HG03575 (cell line): Measurements from ENCODE around the gene WNK2.

ENCODE experiments used
- ATAC-seq: cut with Tn5 transposase; IDR thresholded peaks from one replicate; pipeline ENCODE4 v1.9.1; 2021; ENCODE audit not compliant: unreplicated experiment, insufficient number of reproducible peaks, low FRiP score; ENCODE audit errors: extremely low read depth

Gene WNK2

DNA sequence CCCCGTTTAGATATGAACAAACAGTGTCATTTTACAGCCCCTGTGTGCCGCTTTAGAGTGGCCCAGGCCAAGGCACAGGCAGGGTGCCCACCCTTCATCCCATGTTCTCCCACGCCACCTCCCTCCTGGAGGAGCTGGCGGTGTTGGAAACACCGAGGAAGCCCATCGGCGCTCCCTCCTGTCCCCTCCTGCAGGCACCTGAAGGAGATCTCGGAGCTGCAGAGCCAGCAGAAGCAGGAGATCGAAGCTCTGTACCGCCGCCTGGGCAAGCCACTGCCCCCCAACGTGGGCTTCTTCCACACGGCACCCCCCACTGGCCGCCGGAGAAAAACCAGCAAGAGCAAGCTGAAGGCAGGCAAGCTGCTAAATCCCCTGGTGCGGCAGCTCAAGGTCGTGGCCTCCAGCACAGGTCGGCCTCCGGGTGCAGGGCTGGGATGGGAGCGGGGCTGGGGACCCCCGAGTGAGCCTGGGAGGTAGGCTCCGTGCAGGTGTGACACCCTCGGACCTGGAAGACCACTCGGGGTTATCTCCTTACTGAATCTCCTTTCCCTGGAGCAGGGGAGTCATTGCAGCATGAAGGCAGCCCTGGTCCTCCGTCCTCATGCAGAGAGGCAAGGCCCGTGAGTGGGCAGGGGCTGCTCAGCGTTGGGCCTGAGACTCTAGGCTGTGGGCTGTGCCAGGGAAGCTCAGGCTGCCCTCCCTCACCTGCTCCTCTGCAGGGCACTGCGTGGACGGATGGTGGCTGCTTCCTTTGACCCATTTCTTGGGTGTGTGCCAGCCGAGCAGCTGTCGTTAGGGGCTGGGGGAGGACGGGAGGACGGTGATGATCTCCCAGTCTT, 113.9 kb downstream of the WNK2 start:
- ATAC-seq: no peak

DNA sequence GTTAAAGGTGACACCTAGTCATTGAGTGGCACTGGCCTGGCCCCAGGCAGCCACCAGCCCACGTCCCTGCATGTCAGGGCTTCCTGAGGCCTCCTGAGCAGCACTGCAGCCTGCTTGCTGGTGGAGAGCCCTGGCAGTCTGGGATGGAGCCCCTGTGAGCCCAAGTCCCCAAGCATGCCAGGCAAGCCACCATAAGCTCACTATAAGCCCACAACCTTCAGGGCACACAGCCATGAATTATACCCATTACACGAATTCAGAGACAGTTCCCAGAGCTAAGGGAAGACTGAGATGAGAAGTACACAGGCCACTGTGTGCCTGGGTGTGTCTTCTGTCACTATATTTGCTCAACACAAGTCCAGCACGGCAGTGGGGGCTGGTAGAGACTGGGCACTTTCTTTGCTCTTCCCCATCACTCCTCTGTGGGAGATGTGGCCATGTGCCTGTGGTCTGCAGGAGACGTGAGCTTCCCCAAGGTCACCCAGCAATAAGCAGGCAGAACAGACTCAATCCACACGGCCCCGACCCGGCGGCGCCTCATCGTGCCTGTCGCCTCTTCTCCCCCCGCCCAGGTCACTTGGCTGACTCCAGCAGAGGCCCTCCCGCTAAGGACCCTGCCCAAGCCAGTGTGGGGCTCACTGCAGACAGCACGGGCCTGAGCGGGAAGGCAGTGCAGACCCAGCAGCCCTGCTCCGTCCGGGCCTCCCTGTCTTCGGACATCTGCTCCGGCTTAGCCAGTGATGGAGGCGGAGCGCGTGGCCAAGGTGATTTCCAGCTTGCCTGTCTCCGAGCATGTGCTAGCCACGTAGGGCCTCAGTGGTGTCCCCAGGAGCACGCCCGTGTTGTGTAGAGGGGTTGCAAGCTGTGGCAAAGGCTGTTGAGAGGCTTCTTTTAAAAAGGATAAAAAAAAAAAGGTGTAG, 114.8 kb downstream of the WNK2 start:
- no peak for ATAC-seq

DNA sequence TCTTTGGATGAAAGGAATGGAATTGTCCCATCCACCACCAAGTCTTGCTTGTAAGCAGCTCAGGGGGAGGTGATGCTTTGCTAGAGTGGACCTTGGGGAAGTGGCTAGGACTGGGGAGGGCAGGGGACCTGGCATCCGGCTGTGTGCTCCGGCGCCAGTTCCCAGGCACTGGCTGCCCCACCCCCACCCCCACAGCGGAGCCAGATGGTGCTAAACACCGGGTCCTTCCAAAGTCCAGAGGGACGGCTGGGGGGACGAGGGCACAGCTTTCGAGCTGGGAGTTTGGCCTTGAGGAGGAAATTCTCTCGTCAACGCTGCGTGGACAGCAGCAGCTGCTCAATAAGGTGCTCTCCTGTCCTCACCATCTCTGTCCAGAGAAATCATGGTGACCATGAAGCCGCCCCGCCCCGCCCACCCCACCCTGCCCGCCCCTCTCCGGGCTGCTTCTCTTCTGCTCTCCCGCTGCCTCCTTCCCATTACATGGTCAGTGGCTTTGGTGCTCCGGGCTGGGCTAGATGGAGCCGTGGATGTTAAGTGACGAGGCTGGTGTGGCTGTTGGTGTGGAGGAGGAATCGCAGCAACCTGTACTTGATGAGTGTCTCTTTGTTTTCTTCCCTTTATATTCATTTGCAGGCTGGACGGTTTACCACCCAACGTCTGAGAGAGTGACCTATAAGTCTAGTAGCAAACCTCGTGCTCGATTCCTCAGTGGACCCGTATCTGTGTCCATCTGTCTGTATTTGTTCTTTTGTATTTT, 115.7 kb downstream of the WNK2 start:
- no peak for ATAC-seq

DNA sequence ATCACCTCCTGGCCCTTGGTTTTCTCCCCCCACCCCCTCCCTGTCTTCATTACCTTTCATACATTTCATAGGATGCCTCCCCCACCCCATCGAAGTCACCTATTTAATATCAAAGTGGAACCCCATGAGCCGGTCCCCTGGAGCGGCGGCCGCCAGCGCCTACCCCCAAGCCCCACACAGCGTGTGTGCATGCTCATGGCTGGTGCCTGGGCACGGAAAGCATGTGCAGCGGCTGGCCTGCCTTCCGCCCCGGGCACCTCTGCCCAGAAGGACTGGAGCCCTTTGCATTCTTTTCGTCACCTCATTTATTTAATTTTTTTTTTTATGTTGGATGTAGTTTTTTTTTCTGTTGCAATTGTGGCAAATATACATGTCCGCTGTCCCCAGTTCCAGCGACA, 116.2 kb downstream of the WNK2 start:
- ATAC-seq: no peak

DNA sequence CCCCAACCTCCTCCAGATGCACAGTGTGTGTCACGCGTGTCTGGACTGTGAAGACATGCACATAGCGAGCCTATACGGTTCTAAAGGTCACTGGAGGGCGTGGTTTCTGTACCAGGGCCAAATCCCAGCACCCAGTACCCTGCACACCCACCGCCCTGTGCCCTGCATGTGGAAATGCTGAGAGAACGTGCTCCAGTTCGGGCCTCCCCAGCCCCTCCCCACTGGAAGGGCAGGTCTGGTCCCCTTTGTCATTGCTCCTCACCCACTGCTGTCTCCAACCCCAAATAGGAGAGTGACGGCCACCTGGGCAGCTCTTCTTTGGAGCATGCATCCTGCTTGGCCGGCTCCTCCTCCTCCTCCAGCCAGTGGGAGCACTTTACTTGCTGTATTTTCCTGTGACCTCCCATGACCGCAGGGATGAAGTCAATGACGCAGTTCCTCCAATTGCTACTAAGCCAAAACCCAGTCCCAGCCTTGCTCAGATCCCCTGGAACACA, 116.7 kb downstream of the WNK2 start:
- ATAC-seq: no peak

DNA sequence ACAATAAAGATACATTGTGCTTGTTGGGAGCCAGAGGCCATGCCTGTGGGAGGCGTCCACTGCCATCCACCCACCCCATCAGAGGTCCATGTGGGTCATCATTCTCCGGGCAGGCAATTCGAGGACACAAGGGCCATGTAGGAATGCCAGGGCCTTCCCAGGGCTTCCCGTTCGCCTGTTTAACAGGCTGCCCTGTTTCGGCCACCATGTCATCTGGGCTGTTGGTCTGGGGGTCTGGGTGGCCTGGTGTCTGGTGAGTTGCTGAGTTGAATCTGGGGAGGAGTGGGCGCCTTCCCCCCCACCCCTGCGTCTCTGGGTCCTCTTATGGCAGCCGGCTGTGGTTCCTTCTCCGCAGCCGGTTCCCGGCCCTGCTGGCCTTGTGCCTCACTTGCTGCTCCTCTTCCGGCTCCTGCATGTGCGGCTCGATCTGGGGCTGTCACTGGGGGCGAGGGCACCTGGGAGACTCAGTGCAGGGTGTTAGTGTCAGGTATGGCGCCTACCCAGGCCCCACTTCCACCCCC, 117.4 kb downstream of the WNK2 start:
- no peak for ATAC-seq

DNA sequence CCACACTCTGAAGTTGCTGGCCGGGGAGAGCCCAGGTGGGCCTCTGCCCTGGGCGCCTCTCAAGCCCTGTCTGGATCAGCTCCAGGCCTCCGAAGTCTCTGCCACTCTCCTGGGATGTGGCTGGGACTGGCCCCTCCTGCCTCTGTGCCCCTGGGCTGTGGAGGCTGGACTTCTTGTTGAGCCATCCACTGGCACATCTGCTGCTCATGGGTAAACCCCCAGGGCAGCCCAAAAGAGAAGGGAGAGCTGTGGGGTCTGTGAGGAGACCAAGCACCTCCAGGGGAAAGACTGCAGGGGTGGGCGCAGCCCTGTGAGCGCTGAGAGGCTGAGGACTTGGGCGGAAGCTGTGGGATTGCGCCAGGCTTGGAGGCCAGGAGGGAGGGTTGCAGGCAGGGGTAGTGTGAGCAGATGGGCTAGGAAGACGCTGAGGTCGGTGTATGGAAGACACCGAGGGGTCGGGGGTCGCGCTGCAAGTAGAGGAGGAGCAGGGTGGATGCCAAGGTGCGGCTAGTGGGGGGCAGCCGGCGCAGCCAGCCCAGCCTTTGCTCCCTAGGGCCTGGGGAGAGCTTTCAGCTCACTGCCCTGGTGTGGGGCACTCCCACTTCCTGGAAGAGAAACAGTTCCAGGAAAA, 118.1 kb downstream of the WNK2 start:
- ATAC-seq: no peak

DNA sequence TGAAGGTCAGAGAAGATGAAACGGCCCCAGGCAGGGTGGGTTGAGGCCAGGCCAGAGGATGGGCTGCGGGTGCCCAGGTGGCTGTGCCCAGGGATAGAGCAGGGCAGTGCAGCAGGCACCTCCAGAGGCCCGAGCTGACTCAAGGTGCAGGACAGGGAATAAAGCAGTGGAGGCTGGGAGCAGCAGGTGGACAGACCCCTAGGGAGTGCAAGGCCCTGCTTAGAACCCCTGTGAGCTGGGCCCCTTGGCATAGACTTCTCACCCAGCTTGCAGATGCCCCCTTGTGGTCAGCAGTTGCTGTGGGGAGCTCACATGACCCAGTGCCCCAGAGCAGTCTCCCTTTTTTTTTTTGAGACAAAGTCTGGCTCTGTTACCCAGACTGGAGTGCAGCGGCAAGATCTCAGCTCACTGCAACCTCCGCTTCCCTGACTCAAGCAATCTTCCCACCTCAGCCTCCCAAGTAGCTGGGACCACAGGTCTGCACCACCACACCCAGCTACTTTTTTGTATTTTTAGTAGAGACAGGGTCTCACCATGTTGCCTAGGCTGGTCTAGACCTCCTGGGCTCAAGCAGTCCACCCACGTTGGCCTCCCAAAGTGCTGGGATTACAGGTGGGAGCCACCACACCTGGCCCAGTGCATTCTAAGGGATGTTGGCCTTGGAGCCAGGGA, 118.8 kb downstream of the WNK2 start:
- no peak for ATAC-seq

DNA sequence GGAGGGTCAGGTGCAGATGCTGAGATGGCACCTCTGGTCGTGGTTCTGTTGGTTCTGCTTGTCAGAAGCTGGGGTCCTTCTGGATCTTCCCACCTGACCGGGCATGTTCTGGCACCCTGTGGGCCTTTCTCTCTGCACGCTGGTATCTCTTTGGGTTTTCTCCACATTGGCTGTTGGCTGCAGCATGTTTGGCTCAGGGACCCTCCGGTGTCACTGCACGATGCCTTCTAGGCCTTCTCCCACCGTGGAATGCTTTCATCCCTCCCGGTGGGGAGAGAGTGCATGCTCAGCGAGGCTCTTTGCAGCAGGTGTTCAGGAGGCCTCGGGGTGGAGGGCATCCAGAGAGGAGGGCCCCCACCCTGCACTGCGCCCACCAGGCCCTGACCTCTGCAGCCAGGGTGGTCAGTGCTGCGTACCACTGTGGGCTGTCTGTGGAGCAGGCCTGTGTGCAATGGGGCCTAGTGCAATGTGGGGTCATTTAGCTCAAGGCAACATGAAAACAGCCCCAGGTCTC, 119.4 kb downstream of the WNK2 start:
- ATAC-seq: no peak

DNA sequence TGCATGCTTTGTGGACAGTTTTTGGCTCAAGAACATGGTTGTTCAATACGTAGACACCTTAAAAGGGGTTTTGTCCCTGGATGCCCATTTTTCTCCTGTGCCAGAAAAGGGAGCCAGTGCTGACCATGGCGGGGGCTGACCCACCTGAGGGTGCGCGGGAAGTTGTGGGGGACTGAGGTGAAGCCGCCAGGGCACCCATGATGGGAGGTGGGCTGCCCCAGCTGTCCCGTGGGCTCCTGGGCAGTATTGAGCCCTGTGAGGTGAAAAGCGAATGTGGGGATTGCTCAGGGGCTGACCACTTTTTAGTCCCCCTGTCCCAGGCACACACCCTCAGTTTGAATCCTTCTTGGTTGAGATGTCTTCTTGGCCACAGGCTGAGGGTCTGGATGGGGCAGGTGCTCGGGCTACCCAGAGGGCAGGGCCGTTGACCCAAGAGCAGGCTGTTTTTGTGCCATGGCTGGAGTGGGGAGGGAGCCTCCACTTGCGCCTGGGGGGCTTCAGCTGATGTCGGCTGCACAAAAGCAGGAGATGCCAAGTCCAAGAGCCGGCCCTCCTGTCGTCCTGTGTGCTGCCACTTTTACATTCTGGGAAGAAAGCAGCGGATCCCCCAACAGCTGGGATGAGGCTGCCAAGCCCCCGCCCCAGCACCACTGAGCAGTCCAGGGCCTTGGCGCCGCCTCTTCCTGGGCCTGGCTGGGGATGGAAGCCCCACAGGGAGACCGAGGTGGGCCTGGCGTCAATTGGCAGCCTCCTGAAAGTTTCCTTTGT, 120.1 kb downstream of the WNK2 start:
- ATAC-seq: no peak

DNA sequence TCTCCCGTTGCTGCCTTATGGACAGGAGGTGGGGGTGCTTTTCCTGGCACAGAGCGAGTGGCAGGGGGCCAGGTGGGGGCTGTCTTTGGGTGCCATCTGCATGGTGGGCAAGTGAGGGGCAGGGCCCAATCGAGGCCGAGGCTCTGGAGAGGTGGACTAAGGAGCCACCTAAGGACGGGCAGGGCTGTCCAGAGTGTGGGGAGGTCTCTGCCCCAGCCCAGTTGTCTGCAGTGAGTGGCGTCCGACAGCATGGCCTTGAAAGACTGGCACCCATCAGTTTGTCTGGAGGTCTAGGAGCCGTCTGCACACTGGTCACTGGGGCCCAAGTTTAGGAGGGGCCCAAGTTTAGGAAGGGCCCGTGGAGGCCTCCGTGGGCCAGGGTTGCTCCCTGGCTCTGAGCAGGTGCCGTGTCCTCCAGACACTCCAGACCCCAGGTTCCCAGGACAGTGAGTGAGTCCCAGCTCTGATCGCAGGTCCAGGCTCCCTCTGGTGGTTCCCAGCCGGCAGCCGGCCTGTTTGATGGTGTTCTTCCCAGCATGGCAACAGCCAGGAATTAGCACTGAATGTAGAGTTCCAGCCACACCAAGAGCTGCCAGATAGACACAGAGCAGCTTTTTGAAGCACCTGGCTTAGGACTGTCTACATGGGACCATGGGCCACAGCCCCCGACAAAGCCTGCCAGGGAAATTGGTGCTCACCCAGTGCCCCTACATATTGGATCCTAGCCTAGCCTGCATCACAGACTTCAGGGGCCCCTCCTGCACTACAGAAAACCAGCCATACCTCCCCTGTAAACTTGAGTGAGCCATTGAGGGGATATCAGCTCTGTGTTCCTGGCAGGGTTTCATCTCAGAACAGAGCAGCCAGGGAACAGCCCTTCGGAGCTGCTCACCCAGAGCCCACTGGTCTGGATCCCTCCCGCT, 120.9 kb downstream of the WNK2 start:
- no peak for ATAC-seq

DNA sequence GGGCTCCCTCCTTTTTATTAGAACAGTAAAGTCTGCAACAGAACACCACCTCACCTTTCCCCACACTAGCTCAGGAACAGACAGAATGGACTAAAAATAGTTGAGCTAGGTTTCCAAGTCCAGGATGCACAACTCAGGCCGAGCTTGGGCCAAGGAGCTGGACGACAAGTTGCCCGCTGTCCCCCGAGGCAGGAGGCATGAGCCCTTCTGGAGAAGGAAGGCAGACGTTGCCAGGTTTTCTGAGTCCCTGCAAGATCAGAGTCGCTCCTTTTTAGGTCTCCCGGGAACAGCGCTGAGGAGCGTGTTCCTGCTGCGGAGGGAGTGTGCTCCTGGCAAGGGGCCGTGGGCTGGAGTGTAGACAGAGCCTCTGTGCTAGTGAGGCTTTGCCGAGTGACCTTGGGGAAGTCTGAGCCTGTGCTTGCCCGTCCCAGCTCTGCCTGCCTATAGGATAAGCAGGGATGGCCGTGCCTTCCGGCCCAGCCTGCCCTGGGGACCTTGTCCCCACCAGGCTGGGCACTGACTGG, 121.6 kb downstream of the WNK2 start:
- no peak for ATAC-seq

DNA sequence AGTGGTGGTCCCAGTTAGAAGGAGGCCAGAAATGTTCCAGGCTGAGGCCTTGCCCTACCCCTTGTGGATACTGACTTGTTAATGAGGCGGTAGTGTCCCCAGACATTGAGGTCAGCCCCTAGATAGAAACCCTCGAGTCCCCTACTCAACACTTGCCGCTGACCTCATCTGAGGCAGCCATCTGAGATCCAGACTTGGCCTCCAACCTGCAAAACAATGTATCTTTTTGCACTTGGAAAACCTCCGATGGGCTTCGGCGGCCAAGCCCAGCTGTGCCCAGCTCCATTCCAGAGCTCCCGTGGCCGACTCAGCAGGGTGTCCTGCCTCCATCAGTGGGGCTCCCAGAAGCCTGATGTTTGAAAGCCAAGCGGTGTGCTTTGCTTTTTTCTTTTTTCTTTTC, 122.1 kb downstream of the WNK2 start:
- no peak for ATAC-seq

DNA sequence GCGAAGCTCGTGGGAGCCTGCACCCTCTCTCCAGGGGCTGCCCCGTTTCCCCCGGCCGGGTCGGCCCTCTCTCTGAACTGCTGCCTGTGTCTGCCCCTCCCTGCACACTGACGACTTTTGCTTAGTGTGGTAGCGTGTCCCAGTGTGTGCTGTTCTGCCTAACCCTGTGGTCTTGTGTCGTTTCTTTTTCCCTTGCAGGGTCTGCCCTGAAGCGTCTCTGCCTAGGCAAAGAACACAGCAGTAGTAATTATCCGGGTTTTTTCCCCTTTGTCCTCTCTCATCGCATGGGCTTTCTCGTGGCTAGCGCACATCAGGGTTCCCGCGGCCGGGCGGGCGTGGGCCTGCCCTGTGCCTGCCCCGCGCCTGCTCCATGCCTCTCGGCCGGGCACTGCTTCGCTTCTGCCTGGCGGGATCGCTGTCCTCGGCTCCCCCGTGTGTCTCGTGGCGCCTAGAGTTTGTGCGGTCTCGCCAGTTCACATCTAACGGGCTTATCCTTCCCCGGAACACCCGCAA, 122.7 kb downstream of the WNK2 start:
- no peak for ATAC-seq

DNA sequence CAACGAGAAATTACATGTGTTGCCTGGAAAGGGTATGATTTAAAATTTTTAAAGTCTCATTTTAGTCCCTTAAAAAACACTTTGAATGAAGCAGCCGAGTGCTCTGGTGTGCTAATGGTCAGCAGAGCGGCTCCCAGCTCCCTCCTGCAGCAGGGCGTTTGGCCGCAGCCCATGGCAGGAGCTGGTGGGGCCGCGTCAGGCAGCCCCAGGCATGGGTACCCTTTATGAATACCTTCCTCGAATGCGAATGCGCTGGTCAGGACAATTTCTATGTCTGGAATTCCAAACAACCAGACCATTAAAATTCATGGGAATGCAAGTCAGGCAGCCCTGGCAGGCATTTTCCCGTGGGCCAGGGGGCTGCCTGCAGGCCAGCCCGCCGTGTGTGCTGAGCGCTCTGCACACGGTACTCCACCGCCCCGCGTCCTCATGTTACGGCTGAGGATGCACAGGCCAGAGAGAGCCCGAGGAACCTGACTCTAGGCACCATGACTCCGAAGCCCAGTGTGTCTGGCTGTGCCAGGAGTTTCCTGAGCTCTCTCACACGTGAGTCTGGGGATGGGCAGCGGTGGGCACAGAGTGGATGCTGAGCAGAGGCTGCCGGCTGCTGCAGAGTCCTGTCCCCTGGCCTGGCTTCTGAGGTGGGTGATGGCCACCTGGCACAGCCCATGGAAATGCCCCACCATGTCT, 123.7 kb downstream of the WNK2 start:
- no peak for ATAC-seq
